Left ventricle myocardium superior (tissue), 1 donor: ENCODE results near the gene RGR. TPM values are rescaled to one million over a fixed set of nuclear protein-coding genes. Genes with fewer than 3 reads are reported as not detected.
A peak's percentile ranks its signal among the peaks of the same experiment; 100 is the strongest.

Source experiments
- ATAC-seq: fragments of 200-7000 bp; cut with Tn5 transposase; one replicate; pipeline ENCODE4 v1.9.1; 2020; ENCODE audit warnings: mild to moderate bottlenecking, moderate library complexity
- DNase-seq: peaks from one replicate; pipeline ENCODE4 v3.0.0-alpha.2; 2020
- intact Hi-C: fragments of 100-400 bp; cut with micrococcal nuclease; formaldehyde crosslinking; loops from one replicate; pipeline ENCODE4 v1.11.0; 2022
- long read RNA-seq: library from polyadenylated mRNA; unstranded; transcript quantifications from one replicate; pipeline ENCODE4 v2.0.0, GENCODE V29; 2021
- total RNA-seq: library from RNA; stranded (reverse); fragmentation: NEBNext Ultra II Directional; extraction: Animal tissue kit (Norgen Biotek cat#: 25700); gene quantifications from one replicate; pipeline ENCODE4 v1.2.1, GENCODE V29; 2021
- donor health status: DM: no; HTN: yes; CAD: no; lungs with severe emphysema.

RGR gene, protein sequence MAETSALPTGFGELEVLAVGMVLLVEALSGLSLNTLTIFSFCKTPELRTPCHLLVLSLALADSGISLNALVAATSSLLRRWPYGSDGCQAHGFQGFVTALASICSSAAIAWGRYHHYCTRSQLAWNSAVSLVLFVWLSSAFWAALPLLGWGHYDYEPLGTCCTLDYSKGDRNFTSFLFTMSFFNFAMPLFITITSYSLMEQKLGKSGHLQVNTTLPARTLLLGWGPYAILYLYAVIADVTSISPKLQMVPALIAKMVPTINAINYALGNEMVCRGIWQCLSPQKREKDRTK
- total RNA-seq, result 0.79 TPM
- long read RNA-seq, partial matches to known transcripts, result 0 of 3 reads
- long read RNA-seq, other reads (novel, unspliced or antisense), result 3 of 3 reads

DNA sequence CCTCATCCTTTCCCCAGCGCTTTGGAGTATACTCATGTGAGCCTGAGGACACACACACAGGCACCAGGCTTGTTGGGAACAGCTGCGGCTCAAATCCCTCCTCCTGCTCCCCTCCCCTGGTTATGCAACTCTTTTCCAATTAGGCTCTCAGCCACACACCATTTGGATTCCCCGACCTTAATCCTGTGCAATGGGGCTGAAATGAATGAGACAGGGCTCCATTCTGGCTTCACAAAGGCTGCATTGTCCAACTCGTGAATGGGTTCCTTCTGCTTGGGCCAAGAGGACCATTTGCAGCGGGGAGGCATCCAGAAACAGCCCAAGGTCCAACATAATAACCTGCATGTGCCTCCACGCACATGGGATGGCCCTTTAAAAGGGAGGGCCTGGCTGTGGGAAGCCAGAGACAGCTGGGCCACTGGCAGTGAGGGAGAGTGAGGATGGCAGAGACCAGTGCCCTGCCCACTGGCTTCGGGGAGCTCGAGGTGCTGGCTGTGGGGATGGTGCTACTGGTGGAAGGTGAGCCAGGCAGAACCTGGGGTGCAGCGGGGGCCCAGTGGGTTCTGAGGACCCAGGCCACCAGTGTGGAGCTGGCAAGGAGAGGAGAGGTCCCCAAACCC lies at the start of gene RGR:
RGR (plus strand) TSS at position 403 of the 620 bp plus-strand sequence; CDS start at position 441, 38 bp downstream.
- DNase-seq (peak; percentile 68), ATAC-seq (peak; percentile 95)
- intact Hi-C loops, result no loop called here

DNA sequence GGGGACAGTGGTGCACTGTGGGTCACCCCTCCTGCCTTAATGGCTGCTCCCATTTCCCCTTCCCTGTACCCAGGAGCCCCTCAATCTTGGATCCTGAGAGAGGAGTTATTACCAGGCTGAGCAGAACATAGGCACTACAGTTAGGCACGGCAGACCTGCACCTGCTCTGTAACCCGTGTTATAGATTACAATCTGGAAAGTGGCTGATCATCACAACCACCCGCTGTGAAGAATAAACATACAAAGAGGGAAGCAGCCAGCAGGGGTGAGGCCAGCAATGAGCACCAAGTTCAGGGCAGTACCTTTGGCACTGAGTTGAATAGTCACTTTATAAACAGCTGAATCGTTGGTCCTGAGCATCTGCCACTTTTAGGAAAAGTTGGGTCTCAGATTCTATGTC lies 48.8 kb upstream of the RGR start:
- intact Hi-C loops, result no loop called here
- DNase-seq (no peak), ATAC-seq (no peak)

DNA sequence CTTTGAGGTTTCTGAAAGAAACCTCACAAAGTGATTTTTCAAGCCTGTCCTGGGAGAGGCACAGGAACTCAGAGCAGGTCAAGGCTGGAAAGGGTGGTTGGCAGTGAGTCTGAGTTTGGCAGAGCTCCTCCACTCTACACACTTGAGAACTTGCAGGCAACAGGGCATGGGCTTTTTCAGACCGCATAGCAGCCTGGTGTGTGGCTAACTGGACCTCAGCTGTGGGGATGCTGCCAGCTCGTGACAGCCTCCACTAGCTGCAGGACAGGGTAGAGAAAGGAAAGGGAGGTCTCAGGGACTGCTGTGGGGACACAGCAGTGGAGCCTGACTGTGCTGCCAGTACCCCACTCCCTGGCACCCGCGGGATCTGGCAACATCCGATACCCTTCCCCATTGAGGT lies 47.9 kb upstream of the RGR start:
- ATAC-seq (peak; percentile 87), DNase-seq (peak; percentile 69)
- intact Hi-C loops, result no loop called here

DNA sequence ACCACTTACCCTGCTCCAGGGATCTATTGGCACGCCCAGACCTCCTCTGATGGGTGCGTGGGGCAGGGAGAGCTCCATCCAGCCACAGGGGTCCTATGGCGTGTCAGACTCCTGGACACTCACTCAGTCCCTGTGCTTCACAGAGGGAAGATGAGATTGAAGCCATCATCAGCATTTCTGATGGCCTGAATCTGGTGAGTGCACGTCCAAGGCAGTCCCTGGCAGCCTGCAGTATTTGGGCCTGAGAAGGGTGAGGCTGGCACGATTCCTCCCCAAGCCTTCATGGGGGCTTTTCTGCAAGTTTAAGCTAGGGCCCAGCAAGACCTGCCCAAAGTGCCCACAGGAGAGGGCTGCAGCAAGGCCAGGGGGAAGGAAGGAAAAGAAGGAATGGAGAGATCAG lies 47.2 kb upstream of the RGR start:
- intact Hi-C loops, result no loop called here
- DNase-seq, result no peak
- no peak for ATAC-seq

DNA sequence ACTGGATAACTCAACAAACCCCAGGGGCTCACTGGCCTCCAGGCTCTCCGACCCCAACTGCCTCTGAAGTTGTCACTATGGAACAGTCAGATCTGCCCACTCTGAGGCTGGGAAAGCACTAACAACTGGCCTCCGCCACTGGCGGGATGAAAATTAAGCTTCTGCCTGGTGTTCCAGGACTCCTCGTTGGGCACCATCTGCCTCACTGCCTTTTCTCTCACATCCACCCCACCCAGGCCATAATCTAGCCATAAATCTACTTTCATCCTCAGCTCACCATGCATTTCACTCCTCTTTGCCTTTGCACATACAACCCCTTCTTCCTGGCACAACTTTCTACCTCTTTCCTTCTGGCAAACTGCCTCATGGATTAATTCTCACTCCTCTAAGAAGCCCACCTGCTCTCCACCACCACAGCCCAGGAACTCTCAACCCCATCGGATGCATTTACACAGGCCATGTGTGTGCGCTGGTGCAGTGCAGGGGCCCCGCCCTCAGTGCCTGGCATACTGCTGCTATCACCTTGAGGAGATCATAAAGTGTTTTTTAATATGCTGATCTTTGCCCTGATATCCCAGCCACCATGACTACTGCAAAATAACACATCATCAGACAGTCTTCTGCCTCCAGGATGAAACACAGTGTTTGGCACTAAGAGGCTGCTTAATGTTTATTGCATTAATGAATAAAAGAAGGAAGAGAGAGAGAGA lies 46.5 kb upstream of the RGR start:
- ATAC-seq, result no peak
- no peak for DNase-seq
- intact Hi-C loops, result no loop called here

DNA sequence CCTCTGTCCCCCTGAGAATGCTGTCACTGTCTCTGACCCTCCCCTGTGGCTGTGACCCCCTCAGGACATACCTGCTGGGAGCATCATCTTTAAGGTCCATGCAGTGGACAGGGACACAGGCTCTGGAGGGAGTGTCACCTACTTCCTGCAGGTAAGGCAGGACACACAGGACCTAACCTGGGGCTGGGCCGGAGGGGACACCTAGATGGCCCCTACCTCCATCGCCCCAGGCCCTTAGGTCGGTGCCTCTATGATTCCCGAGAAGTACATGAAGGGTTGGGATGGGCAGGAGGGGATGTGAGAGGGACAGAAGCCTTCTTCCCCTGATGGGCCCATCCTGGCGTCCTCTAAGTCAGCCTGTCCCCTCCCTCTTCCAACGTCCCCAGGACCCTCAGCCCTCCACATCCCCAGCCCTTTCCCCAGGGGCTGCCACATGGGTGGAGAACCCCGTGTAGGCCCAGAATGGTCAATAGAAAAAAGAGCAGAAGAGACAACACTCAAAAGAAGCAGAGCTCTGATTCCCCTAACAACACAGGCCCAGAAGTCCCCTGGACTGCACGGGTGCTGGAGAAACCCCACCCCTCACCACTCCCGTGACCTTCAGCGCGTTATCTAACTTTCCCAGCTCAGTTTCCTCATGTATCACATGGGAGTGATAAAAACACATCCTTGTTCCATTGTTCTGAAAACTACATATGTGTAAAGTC lies 44.2 kb upstream of the RGR start:
- DNase-seq, result no peak
- ATAC-seq, result no peak
- intact Hi-C loops, result no loop called here

DNA sequence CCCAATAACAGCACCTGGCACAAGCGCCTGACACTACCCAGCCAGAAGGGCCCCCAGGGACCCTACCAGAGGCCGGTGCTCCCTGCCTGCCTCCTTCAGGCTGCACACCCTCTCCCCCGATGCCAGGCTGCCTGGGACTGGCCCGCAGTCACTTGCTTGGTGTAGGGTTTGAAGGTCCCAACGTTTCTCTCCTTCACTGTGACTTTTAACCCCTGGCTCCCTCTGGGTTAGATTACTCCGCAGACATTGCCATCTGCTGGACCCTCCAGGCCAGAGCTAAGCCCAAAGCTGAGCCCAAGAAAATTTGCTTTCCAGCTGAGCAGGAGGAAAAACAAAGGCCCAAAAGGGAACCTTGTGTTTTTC lies 43.6 kb upstream of the RGR start:
- intact Hi-C loops, result no loop called here
- DNase-seq (no peak), ATAC-seq (no peak)

DNA sequence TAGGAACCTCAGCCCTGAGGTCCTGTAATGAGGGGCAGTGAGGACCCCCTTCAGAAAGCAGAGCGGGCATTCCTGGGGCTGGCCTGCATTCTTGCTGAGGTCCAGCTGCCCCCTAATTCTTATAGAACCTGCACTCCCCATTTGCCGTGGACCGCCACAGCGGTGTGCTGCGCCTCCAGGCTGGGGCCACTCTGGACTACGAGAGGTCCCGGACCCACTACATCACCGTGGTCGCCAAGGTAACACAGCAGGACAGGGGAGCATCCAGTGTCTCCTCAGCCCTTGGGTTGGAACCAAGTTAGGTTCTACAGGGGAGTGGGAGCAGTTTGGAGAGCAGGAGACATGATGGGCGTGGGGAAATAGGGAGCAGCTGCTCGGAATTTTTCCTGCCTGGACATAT lies 43.2 kb upstream of the RGR start:
- DNase-seq, result no peak
- intact Hi-C loops, result no loop called here
- no peak for ATAC-seq

DNA sequence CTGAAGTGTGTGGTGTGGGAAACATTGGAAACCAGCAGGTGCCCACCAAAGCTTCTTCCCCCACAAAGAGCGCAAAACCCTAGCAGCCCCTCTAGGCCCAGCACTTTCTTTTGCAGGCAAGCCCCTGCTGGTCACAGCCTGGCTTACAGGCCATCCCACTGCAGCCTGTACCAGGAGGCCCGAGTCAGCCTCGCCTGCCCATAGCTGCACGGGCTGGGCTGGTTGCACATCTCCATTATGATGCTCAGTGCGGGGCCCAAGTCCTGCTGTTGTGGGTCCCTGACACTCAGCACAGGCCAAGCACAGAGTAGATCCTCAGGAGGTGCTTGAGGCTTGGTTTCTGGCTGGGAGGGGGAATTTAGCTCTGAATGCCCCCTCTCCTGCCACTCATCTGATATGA lies 42.5 kb upstream of the RGR start:
- ATAC-seq (no peak), DNase-seq (no peak)
- intact Hi-C loops, result no loop called here

DNA sequence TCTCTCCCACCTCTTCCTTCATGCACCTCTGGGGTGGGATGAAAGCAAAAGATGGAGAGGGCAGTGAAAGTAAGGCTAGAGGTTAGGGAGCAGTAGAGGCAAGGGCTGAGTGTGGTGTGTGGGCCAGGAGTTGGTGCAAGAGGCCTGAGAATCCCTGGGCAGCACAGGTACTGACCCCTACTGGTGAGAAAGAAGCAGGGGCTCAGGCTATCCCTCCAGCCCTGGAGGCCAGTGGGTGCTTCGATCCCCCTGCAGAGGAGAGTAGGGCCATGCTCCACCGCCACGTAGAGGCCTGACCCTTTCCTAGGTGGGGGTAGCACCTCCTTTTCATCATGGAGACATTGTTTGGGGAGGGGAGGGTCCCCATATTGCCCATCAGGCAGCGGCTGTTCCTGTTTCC lies 40.7 kb upstream of the RGR start:
- ATAC-seq (no peak), DNase-seq (no peak)
- intact Hi-C loops, result no loop called here

DNA sequence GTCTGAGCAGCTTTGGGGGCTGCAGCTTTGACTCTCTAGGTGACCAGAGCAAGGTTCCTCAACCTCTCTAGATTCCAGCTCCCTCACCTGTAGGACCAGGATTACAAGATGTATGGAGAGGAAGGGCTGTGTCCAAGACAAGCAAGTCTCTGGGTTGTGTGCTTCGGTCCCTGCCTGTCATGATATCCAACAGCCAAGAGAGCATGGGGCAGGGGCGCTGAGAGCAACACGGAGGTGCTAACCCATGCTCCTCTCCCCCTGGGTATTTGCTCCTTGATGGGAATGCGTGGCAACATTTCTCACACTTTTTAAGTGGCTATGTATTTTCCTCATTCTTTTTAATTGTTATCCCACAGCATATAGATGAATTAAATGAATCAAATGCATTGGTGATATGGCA lies 40.2 kb upstream of the RGR start:
- intact Hi-C loops, result no loop called here
- no peak for ATAC-seq
- no peak for DNase-seq

DNA sequence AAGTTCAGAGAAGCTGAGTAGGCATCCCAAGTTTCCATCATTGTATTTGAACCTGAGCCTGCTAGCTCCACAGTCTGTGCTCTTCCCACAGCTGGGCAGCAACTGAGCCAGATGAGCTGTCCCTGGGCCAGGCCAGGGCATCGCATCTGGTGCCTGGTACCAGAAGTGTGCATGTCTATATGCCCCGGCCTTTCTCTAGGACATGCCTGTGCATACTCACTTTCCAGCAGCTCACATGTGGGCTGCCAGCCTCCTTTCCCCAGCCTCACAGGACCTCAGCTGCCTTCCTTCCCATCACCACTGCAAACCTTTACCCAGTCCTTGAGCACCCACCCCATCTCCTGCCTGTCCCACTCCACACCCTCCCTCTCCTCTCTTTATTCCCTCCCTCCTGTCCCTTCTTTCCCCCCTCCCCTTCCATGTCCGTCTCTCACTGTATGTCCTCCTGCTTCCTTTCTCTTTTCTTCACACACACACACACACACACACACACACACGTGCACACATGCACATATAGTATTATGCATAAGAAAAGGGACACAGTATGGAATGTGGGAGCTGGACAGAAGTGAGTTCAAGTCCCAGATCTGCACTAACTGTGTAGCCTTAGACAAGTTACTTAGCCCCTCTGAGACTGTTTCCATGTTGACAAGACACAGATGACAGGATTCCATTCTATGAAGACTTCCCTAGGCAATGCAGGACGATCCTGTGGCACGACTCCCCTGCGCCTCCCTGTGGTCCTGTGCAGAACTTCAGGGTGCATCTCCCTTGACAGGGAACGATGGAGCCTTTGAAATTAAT lies 39.6 kb upstream of the RGR start:
- DNase-seq (peak; percentile 69), ATAC-seq (peak; percentile 80)
- intact Hi-C loops, result no loop called here

DNA sequence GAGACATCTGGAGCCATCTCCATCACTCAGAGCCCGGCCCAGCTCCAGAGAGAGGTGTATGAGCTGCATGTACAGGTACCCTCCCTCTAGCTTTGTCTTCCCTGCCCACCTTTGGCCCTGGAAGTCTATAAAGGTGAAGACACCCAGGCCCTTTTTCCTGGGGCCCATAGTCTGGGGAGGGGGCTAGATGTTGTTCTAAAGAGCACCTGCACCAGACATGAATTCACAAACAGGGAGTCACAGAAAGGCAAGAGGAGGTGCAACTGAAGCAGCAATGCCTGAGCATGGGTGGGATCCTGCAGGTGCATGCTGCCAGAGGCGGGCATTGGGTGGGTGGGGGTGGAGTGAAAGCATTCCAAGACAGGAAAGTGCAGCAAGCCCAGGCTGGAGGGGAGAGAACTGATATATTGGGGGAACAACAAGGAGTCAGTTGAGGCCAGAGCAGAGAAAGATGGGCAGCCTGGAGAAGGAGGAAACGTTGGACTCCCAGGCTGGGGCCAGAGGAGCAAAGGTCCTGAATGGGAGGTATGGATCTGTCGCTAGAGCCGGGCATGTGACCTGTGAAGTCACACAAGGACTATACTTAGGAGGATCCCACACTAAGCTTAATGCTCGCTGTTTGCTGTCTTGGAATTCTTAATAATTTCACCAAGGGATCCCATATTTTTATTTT lies 38.9 kb upstream of the RGR start:
- DNase-seq (no peak), ATAC-seq (no peak)
- intact Hi-C loops, result no loop called here

DNA sequence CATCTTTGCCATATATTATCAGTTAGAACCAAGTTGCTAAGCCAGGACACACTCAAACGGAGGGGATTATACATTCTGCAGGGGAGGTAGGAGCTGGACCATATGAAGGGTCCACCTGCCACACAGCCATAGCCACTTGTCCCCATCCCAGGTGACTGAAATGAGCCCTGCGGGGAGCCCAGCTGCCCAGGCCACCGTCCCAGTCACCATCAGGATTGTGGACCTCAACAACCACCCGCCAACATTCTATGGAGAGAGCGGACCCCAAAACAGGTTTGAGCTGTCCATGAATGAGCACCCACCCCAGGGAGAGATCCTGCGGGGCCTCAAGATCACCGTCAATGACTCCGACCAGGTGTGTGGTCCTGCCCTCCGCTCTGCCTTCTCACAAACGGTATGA lies 36.8 kb upstream of the RGR start:
- DNase-seq, result no peak
- intact Hi-C loops, result no loop called here

DNA sequence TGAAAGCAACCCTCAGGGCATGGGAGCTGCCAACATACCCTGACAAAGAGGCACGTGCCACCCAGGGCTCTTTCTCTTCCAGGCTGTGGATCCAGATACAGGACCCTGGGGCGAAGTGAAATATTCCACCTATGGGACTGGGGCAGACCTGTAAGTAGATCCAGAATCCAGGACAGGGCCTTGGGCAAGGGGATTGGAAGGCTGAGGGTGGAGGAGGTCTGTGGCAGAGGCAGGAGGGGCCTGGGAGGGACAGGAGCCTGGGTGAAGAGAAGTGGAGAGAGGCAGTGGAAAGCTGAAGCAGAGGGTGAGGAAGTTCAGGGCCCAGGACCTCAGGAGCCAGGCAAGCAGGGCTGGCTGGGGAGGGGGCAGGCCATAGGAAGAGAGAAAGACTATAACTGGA lies 33.3 kb upstream of the RGR start:
- no peak for DNase-seq
- no peak for ATAC-seq
- intact Hi-C loops, result no loop called here

More for the DNA sequence above, 36.8 kb upstream of the RGR start:
- no peak for ATAC-seq

DNA sequence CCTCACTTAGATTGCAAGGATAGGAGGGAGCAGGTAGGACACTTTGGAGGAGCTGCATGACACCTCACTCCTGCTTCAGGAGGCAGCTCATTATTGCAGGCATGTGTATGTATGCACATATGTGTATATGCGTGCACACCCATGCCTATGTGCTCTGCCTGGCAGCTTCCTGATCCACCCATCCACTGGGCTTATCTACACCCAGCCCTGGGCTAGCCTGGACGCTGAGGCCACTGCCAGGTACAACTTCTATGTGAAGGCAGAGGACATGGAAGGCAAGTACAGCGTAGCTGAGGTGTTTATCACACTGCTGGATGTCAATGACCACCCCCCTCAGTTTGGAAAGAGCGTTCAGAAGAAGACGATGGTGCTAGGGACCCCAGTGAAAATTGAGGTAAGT lies 32.8 kb upstream of the RGR start:
- DNase-seq, result no peak
- no peak for ATAC-seq
- intact Hi-C loops, result no loop called here

DNA sequence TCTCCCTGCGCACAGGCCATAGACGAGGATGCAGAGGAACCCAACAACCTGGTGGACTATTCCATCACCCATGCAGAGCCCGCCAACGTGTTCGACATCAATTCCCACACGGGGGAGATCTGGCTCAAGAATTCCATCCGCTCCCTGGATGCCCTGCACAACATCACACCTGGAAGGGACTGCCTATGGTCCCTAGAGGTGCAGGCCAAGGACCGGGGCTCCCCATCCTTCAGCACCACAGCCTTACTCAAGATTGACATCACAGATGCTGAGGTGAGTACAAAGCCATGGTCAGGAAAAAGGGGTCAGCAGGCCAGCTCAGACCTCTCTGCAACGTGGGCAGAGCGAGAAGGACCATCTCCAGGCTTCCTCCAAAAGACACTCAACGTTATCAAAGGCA lies 31.8 kb upstream of the RGR start:
- ATAC-seq (no peak), DNase-seq (no peak)
- intact Hi-C loops, result no loop called here

DNA sequence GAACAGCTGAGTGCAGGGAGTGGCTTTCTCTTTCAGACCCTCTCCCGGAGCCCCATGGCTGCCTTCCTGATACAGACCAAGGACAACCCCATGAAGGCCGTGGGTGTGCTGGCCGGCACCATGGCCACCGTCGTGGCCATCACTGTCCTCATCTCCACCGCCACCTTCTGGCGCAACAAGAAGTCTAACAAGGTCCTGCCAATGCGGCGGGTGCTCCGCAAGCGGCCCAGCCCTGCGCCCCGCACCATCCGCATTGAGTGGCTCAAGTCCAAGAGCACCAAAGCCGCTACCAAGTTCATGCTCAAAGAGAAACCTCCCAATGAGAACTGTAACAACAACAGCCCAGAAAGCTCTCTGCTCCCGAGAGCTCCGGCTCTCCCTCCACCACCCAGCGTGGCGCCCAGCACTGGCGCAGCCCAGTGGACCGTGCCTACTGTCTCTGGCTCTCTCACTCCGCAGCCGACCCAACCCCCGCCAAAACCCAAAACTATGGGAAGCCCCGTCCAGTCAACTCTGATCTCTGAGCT lies 30.7 kb upstream of the RGR start:
- intact Hi-C loops, result no loop called here
- DNase-seq (no peak), ATAC-seq (no peak)
